GM12864 (cell line): ENCODE data around the gene HOXB13.

Source experiments
- DNase-seq: peaks from one replicate; pipeline ENCODE4 v3.0.0-alpha.2; 2011; ENCODE audit warnings: low read depth
- H3K4me3 ChIP-seq: 2 replicates; pipeline ENCODE4 v1.5.1; 2011; ENCODE audit warnings: mild to moderate bottlenecking, low read depth, low read length, control low read depth
- TF ChIP-seq, protein P1 (sequence below): IDR thresholded peaks from 2 replicates; pipeline ENCODE4 v1.5.1; 2011; ENCODE audit warnings: low read depth, mild to moderate bottlenecking, moderate library complexity, low read length, control low read depth, inconsistent platforms; ENCODE audit errors: missing control alignments

Gene HOXB13

DNA sequence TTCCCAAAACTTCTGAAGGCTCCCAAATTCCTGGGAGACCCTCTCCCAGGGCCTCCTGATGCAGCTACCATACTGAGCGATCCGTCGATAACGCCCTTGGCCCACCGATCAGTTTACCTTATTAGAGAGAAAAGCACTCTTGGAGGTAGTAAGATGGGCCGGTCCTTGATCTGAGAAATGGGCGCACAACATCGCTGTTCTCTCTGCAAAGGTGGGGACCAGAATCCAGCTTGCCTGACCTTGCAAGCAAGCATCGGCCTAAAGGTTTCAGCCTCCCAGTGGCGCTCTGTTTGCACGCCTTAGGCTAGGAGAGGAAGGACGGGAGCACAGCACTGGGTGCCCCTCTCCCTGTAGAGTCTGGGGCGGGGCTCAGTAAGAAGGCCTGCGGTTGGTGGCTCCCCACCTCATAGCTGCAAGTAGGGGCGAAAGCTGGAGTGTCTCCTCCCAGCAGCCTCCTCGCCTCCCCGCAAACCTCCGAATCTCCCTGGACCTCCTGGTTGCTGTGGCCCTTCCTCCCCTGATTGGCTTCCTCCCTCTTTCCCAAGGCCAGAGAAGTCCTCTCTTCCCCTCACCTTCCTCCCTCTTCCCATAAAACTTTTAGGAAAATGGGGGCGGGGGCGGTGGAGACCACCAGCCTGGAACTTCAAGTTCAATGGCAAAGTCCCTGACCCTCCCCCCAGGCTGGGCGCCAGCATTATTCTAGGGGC is 6.2 kb downstream of the HOXB13 start, which contains the start of gene PRAC1:
TSS of gene PRAC1 (minus strand) at position 318 of the 707 bp plus-strand sequence. CDS start at position 192, 126 bp downstream.
- no peak within 1 kb of the TSS for H3K4me3 ChIP-seq
- DNase-seq, result no peak
- TF ChIP-seq, protein P1, sequence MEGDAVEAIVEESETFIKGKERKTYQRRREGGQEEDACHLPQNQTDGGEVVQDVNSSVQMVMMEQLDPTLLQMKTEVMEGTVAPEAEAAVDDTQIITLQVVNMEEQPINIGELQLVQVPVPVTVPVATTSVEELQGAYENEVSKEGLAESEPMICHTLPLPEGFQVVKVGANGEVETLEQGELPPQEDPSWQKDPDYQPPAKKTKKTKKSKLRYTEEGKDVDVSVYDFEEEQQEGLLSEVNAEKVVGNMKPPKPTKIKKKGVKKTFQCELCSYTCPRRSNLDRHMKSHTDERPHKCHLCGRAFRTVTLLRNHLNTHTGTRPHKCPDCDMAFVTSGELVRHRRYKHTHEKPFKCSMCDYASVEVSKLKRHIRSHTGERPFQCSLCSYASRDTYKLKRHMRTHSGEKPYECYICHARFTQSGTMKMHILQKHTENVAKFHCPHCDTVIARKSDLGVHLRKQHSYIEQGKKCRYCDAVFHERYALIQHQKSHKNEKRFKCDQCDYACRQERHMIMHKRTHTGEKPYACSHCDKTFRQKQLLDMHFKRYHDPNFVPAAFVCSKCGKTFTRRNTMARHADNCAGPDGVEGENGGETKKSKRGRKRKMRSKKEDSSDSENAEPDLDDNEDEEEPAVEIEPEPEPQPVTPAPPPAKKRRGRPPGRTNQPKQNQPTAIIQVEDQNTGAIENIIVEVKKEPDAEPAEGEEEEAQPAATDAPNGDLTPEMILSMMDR, result no peak

- DNase-seq, result no peak
- TF ChIP-seq, protein P1, result no peak
- no peak overlapping the region for H3K4me3 ChIP-seq
Measured at GRCh38 chr17:48721009-48721402, 7.5 kb downstream of the HOXB13 start.

DNA sequence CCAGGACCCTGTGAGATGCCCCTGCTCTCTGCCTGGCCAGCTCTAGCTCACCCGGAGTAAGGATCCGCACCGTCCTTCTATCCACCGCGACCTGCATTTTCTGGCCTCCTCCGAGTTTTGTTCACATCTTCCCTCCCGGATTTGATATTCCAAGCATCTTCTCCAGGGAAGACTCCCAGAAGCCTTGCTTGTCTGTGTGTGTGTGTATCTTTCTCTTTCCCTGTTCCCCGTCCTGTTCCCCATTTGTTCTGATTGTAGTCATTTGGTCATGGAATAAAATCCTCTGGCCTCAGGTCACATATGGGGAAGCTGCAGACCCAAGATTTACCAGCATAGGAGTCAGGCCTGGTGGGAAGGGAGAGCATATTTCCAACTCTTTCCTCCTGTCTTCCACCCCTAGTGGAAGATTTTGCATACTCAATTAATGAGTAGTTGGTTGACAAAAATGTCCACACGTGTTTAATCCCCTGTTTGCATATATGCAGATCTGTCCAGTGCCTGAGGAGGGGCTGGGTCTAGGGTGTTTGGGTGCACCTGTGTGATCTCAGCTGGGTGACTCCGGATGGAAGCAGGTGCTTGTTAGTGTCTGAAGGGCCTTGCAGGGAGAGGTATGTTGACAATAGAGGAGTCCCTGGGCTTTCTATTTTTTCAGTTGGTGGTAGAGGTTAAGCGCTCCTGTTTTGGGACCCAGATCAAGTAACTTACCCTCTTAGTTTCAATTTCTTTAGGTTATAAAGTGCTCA is 8.1 kb downstream of the HOXB13 start:
- TF ChIP-seq, protein P1, result no peak
- no peak overlapping the region for H3K4me3 ChIP-seq
- DNase-seq, result no peak

DNA sequence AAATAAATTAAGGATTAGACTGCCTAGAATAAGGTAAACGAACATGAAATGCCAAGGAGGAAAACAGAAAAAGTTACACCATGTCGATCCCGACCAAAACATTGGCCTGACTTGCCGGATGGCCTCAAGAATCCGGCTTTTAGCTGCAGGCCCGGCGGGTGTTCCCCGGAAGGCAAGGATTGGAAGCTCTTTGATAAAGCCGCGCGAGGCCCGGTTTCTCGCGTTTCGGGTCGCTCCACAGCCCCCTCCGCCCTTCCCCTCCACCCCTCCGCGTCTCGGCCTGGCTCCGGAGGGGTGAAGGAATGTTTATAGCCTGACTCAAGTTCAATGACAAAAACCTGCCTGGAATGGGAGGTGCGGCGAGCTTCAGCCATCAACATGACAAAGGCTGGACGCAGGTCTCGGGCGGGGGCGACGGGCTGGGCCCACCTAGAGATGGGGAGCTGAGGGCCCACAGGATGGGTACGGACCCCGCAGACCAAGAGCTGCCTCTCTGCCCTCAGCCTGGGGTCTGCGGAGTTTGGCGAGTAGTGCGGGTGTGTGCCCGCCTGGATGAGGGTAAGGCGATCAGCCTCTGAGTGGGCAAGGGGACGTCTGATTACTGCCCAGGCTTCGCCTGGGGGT is 8.8 kb downstream of the HOXB13 start:
- DNase-seq, result no peak
- no peak overlapping the region for H3K4me3 ChIP-seq
- TF ChIP-seq, protein P1, result no peak

DNA sequence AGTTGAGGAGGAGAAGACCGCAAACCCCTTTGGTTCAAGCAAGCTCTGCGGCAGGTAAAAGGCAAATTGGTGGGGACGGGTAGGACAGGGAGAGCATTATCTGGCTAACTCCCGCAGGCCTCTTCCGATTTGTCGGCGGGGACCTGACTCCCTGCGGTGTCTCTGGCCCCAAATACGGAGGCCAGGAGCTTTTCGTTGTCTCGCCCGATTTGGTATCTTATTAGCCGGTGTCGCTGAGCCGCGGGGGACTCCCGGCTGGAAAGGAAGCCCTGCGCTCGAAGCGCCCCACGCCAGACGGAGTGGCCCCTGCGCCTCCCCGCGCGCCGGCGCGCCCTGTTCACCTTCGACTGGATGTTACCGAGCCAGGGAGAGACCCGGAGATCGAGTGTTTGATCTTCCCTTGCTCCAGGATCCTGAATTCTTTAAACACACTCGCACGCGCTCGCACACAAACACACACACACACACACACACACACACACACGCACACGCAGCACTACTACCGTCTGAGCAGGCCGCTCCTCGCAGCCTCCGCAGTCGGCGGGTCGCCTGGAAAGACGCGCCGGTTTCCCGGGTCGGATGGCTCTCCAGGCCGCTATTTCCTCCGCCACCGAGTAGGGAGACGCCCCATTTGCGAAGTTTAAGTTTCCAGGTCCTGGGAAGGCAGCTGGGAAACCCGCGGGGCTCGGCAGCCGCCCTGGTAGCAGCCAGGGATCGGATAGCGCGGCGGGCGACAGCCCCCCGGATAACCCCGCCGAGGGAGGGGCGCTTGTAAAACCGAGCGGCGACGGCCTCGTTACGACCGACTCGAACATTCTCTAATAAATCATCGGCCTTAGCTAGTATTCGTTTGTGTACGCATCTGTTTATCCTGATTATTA is 9.5 kb downstream of the HOXB13 start:
- no peak overlapping the region for H3K4me3 ChIP-seq
- TF ChIP-seq, protein P1, result no peak
- DNase-seq, result no peak

DNA sequence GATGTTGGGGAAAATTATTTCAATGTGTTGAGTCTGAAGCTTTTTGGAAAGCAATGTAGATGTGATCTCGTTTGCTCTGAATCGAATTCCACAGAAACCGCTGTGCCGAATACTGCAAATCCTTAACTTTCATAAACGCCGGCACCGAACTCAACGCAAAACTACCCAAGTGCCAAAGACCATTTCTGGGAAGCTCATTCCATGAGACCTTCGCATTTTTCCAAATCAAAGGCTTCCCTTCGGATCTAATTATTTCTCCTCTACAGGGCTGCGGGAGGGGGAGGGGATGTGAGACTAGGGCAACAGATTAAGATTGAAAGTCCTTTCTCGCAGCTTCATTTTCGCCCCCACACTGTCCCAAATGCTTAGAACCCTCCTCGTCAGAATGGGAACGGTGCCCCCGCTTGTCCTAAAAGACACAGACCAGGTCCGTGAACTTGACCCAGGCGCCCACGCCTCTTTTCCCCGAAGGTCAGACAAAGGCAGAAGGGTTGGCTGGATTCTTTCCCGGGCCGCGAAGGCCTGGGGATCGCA is 10.3 kb downstream of the HOXB13 start:
- TF ChIP-seq, protein P1, result no peak
- no peak for DNase-seq
- H3K4me3 ChIP-seq, result no peak overlapping the region
